HG03558 (cell line): ENCODE data around the gene HMGCL.
"Not testable (repeated sequence)": the region's sequence is repeated elsewhere in the genome, so short reads cannot be mapped to it uniquely, and the experiment has no call there.

Source experiments
- ATAC-seq: cut with Tn5 transposase; IDR thresholded peaks from one replicate; pipeline ENCODE4 v1.9.1; 2021; ENCODE audit warnings: moderate number of reproducible peaks; ENCODE audit not compliant: unreplicated experiment; ENCODE audit errors: extremely low read depth

HMGCL gene

DNA sequence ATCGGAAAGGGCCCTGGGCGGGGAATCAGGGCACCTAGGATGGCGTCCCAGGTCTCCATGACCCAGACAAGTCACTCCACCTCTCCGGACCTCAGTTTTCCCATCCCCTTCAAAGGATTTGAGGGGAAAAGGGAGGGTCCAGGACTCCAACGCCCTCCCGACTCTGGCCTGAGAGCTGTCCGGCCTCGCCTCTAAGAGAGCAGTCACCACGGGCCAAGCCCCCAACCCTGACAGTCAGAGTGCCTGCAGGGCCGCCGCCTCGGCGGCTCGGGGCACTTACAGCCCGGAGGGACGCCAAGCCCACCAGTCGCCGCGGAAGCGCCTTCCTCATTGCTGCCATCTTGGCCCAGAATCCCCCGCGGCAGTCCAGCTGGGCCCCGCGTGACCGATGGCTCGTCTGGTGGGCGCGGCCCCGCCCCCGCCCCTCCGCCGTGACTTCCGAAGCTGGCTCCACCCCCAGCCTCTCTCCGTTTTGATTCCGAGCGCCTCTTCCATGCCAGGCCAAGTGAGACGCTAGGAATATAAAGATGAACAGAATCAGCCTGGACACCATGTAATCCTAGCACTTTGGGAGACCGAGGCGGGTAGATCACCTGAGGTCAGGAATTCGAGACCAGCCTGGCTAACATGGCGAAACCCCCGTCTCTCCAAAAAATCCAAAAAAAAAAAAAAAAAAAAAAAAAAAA lies at the start of gene HMGCL:
TSS of gene HMGCL (minus strand) at position 354 of the 686 bp plus-strand sequence. CDS start at position 340, 14 bp downstream.
- no peak for ATAC-seq

DNA sequence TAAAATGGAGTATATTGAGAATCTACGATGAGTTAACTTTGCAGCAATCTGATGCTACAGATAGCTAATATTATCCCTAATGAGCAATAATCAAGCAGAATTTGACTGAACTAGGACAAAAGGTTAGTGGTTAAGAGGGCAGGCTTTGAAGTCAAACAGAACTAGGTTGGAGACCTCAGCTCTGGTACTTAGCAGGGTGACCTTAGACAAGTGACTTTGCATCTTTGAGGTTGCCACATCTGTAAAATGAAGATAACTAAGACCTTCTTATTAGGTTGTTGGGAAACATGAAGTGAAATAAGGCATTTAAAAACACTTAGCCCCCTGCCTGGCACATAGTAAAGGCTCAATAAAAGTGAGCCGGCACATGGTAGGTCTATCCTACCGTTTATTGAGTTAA lies 47.2 kb upstream of the HMGCL start:
- ATAC-seq, result no peak

DNA sequence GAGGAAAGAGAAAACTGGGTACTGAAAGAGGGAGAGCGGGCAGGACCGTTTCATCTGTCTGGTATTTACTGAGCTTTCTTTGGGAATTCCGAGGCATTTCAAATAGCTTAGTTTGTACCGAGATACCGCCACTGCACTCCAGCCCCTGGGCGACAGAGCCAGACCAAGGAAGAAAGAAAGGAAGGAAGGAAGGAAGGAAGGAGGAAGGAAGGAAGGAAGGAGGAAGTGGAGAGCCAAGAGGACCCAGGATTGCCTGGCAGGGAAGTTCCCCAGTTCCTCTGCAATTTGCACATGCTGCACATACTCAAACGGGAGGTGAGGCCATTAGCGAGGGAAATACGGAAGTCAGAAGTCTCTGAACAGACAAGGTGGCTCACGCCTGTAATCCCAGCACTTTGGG lies 43.8 kb upstream of the HMGCL start:
- ATAC-seq, result no peak

DNA sequence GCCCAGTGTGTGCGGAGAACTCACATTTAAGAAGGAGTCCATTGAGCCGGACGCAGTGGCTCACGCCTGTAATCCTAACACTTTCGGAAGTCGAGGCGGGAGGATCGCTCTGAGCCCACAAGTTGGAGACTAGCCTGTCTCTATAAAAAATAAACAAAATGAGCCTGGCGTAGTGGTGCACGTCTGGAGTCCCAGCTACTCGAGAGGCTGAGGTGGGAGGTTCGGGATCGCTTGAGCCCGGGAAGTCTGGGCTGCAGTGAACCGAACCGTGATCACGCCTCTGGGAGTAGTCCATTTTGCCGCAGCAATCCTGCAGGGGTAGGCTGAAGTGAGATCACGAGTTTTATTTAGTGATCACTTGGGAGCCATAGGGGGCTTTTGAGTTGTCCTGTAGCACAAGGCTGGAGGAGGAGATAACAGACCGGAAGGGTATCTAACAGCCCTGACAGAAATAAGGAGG lies 43.4 kb upstream of the HMGCL start:
- no peak for ATAC-seq

DNA sequence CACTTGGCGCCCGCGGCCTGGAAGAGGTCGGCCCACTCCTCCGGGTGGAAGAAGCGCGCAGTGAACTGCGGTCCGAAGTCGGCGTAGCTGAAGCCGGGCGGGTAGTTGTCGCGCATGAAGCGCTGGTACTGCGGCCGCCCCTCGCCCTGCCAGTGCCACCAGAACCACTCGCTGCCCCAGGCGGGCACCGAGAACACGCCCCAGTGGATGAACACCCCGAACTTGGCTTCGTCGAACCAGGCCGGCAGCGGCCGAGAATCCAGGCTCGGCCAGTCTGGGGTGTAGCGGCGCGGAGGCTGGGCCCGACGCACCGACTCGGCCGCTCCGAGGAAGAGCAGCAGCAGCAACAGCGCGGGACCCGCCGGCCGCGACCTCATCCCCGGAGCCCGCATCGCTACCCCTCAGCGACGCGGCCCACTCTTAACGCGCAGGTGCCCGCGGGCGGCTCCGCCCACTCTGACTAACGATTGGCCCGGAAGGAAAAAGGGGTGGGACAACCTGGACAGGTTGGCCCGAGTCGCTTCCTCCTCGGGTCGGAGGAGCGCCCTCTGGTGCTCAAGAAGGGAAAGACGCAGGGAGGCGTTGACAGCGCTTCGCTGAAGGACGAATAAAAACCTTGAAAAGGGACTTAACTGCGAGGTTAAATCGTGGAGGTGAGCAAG lies 42.8 kb upstream of the HMGCL start, which contains the start of gene FUCA1:
TSS of gene FUCA1 (minus strand) at position 396 of the 662 bp plus-strand sequence. CDS start at position 392, 4 bp downstream.
- ATAC-seq, result peak; percentile 77

DNA sequence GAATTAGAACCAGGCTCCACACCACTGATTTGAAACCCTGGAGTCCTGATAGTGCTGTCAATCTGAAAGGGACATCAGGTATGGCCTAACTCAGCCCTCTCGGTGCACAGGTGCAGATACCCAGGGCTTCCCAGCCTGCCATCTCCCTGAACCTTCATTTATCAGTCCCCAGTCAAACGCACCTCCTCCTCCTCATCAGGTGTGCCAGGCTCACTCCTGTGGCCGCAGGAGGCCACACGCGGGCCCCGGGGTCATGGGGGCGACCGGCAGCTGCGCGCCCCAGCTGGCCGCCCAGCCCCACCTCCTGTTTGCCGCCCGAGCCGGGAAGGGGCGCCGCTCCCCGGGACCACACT lies 42.3 kb upstream of the HMGCL start:
- no peak for ATAC-seq

DNA sequence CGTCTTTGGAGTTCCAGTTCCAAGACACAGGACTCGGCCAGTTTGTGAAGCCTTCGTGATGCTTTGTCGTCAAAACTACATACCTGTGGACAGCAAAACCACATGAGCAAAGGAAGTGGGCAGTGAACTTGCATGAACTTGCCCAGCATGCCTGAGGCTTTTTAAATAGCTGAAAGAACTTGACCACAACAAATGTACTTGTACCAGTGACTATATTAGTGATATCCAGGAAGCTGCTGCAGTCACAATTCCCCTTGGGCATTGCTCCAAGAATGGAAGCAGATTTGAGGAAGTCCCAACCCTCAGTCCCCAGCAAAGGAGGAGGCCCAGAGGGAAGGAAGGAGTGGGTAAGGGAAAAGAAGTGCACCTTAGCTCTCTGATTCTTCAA lies 40.3 kb upstream of the HMGCL start:
- no peak for ATAC-seq

DNA sequence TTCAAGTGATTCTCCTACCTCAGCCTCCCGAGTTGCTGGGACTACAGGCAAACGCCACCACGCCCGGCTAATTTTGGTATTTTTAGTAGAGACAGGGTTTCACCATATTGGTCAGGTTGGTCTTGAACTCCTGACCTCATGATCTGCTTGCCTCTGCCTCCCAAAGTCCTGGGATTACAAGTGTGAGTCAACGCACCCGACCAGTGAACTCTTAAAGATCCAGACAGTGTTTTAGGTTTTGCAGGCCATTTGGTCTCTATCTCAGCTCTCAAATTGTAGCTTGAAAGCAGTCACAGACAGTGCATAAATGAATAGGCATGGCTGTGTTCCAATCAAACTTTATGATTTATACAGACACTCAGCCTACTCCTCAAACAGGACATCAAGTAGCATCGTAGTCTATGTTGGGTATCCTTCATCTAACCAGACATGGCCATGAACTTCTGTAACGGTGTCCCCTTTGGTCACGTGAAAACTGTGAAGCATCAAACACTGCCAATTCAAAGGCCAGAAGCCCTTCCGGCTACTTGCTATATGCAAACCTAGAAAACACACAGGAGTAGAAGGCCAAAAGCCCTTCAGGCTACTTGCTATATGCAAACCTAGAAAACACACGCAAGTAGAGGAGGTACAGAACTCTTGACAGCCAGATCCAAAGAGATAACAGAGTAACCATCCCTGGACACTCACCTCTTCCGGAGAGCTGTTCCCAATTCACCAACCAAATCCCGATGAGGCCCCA lies 39.7 kb upstream of the HMGCL start:
- ATAC-seq, result no peak

DNA sequence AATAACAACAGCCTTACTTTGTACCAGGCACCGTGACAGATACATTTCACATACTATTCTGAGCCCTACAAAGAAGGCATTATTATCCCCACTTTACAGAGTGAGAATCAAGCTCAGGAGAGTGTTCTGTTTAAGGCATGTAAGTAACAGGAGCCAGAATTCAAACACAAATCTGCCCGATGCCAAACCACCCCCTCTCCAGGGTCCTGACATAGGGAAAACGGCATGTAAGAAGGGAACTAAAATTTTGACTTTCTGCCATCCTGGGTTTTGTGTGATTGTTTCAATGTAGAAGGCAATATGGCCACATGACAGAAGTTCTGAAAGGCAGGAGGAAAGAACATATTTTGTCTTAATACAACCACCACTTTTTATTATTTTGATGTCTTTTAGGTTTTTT lies 37.4 kb upstream of the HMGCL start:
- ATAC-seq, result no peak

DNA sequence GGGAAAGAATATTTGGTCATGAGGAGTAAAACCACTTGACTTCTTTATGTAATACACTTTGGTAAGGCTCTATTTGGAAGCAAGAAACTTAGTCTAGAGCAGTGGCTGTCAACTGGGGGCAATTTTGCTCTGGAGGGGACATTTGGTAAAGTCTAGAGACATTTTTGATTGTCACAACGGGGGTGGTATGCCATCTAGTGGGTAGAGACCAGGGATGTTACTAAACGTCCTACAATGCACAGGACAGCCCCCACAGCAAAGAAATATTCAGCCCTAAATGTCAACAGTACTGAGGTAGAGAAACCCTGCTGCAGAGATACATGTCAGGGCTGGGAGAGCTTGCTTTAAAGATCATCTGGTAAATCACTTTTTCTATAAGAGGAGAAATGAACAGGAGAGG lies 29.3 kb upstream of the HMGCL start:
- ATAC-seq, result no peak

DNA sequence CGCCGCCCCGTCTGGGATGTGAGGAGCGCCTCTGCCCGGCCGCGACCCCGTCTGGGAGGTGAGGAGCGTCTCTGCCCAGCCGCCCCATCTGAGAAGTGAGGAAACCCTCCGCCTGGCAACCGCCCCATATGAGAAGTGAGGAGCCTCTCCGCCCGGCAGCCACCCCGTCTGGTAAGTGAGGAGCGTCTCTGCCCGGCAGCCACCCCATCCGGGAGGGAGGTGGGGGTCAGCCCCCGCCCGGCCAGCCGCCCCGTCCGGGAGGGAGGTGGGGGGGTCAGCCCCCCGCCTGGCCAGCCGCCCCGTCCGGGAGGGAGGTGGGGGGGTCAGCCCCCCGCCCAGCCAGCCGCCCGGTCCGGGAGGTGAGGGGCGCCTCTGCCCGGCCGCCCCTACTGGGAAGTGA lies 27.9 kb upstream of the HMGCL start:
- ATAC-seq, result not testable (repeated sequence)

DNA sequence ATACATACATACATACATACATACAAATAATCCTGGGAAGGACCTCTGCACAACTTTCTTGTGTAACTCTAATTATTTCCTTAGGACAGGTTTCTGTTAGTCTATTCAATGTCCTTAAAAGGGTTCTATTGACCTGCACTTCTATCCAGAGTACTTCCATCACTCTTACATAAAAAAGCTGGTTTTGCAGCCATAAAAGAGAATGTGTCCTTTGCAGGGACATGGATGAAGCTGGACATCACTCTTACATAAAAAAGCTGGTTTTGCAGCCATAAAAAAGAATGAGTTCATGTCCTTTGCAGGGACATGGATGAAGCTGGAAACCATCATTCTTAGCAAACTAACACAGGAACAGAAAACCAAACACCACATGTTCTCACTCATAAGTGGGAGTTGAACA lies 26.2 kb upstream of the HMGCL start:
- ATAC-seq, result not testable (repeated sequence)

DNA sequence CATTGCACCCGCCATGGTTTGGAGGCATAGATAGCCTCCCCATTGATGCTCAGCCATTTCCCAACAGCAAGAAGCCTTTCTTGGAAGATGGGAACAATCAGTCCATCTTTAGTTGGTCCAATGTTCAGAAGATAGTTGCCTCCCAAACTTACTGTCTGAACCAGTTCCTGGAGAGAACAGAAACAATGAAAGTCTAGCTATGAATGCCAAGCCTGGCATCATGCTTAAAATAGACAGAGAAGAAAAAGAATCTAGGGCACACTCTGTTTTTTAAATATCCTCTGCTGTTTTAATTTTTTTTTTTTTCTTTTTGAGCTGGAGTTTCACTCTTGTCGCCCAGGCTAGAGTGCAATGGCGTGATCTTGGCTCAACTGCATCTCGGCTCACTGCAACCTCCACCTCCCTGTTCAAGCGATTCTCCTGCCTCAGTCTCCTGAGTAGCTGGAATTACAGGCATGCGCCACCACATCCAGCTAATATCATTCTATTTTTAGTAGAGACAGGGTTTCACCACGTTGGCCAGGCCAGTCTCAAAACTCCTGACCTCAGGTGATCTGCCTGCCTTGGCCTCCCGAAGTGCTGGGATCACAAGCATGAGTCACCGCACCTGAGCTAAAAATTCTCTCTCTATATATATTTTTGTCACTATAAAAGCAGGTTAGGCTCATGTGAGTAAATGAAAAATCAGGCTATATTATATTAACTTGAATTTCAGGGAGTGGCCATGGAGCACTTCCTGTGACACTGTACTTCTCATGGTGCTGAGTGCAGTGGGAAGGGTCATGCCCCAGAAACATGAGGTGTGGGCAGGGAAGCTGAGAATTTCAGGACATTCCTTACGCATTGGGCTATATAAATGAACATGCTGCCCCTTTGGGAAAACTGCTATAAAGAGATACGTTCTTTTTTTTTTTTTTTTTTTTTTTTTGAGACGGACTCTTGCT lies 23.7 kb upstream of the HMGCL start:
- ATAC-seq, result no peak

DNA sequence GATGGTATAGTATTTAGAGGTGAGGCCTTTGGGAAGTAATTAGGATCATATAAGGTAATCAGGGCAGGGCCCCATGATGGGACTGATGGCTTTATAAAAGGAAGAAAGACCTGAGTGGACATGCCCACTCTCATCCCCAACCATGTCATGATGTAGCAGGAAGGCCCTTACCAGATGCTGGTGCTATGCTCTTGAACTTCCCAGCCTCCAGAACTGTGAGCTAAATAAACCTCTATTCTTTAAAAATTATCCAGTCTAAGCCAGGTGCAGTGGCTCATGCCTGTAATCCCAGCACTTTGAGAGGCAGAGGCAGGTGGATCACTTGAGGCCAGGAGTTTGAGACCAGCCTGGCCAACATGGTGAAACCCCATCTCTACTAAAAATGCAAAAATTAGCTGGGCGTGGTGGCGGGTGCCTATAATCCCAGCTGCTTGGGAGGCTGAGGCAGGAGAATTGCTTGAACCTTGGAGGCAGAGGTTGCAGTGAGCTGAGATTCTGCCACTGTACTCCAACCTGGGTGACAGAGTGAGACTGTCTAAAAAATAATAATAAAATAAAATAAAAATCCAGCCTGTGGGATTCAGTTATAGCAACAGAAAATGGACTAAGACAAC lies 22.4 kb upstream of the HMGCL start:
- not testable (repeated sequence) for ATAC-seq

DNA sequence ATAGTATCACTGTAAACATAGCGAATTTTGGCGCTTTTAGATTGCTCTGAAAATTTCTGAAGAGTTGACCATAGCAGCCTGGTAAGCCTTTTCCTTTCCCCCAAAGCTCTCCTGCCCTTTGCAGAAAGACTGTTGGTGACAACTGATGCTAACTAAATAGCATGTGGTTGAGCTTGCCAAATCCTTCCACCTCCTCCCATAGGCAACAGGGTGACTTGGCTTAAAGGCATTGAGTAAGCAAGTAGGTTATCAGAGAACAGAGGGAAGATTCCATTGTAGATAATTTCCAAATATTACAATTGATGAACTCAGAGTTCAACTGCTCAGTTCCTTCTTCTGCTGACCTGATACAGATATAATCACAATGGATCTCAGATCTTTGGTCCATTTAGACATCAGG lies 19.9 kb upstream of the HMGCL start:
- ATAC-seq, result no peak

DNA sequence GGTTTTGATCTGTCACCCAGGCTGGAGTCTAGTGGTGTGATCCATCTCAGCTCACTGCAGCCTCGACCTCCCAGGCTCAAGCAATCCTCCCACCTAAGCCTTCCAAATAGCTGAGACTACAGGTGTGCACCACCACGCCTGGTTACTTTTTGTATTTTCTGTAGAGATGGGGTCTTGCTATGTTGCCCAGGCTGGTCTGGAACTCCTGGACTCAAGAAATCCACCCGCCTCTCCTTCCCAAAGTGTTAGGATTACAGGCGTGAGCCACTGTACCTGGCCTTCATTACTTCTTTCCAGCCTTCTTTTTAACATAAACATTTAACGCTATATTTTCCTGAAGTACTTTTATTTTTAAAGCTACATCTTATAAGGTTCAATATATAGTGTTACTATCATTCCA lies 18.4 kb upstream of the HMGCL start:
- ATAC-seq, result no peak

DNA sequence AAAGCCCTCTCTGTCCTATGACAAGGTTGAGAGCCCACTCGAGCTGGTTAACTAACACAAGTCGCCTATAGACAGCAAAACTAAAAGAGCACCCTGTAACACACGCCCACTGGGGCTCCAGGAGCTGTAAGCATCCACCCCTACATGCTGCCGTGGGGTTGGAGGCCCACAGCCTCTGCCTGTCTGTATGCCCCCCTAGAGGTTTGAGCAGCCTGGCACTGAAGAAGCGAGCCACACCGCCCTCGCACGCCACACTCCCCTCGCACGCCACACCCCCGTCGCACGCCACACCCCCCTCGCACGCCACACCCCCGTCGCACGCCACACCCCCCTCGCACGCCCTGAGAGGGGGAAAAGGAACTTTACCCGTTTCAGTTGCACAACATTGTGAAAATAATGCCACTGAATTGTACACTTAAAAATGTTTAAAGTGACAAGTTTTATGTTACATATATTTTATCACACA lies 13.2 kb upstream of the HMGCL start:
- no peak for ATAC-seq

DNA sequence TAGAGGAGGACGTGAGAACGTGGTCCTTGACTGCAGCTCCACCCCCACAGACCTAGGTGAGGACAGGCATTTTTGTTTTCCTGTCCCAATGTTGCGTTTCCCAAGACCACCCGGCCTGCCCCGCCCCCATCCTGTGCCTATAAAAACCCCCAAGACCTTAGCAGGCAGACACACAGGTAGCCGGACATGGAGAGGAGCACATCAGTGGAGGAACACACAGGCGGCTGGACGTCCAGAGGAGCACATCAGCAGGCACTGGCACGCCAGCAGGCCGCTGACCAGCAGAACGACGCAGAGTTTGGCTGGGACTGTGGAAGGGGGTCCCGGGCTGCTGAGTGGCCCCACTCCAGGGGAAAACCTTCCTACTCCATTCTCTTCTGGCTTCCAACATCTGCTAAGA lies 12.7 kb upstream of the HMGCL start:
- no peak for ATAC-seq

DNA sequence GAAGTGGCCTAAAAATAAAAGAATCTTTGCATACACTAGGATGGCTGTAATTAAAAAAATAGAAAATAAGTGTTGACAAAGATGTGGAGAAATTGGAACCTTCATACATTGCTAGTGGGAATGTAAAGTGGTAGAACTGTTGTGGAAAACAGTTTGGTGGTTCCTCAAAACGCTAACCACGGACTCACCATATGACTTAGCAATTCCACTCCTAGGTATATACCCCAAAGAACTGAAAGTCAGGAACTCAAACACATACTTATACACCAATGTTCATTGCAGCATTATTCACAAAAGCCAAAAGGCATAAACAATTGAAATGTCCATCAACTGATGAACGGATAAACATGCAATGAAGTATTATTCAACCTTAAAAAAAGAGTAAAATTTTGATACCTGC lies 10.8 kb upstream of the HMGCL start:
- ATAC-seq, result no peak

DNA sequence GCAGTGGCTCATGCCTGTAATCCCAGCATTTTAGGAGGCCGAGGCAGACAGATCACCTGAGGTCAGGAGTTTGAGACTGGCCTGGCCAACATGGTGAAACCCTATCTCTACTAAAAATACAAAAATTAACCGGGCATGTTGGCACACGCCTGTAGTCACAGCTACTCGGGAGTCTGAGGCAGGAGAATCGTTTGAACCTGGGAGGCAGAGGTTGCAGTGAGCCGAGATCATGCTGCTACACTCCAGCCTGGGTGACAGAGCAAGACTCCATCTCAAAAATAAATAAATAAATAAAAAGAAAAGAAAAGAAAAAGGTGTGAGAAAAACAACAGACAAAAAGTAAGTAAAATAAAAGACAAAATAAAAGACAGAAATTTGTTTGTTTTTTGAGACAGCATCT lies 8.9 kb upstream of the HMGCL start:
- ATAC-seq, result not testable (repeated sequence)
